Stimulated activated CD4-positive, alpha-beta T cell treated with anti-CD3 and anti-CD28 coated beads, Interleukin-2, amount 100 ng/mL, for 48 hours (primary cell): ENCODE data around the gene DGCR8.

Source experiments
- DNase-seq, 2 donors: peaks; one replicate each; pipeline ENCODE4 v3.0.0-alpha.2; 2020

Gene DGCR8

GRCh38 chr22:20127318-20127868 is 47.4 kb downstream of the DGCR8 start:
- no peak for DNase-seq

DNA sequence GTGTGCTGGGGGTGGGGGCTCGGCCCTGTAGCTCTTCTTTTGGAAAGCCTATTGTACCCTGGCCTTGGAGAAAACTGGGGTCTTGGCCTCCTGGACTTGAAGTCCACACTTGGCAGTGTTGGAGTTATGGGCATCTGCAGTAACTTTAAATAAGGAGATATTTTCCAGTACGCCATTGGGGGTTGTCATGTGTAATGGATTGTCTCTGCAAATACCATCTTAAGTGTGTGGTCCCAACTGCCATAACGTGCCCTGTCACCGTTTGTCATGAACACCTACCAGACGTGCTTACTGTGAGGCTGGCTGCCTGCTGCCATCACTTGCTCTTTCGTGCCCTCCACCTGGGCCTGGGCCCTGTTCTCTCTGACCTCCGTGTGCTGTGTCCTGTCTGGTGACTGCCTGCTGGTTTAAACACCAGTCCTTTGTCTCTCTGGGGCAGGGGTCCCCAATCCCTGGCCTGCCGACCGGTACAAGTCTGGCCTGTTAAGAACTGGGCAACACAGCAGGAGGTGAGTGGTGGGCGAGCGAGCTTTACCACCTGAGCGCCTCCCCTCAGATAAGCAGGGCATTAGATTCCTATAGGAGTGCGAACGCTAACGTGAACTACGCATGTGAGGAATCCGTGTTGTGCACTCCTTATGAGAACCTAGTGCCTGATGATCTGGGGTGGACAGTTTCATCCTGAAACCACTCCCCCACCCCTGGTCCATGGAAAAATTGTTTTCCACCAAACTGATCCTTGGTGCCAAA is 48.0 kb downstream of the DGCR8 start:
- no peak for DNase-seq

DNA sequence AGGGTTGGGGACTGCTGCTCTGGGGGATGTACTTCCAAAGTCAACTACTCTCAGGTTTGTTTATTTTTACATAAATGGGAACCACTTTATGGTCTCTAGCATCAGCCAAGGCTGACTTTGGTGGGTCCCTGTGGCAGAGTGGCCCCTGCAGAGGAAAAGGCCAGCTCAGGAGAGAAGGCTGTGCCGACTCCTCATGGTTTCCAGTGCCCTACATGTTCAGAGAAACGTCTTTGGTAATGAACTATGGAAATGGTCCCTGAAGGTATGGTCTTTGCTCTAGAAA is 48.5 kb downstream of the DGCR8 start:
- no peak for DNase-seq

GRCh38 chr22:20128902-20129746 is 49.1 kb downstream of the DGCR8 start:
- DNase-seq, result peak; percentile 43 to 48

DNA sequence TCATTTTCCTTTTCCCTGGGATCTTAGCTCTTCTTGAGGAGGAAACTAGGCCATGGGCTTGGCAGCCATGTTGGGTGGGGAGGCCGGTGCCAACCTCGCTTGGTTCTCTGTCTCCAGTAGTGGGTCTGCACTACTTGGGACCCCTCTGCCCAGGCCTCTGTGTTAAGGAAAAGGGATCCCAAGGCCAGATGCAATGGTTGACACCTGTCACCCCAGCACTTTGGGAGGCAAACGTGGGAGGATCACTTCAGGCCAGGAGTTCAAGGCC is 49.6 kb downstream of the DGCR8 start:
- DNase-seq, result no peak

DNA sequence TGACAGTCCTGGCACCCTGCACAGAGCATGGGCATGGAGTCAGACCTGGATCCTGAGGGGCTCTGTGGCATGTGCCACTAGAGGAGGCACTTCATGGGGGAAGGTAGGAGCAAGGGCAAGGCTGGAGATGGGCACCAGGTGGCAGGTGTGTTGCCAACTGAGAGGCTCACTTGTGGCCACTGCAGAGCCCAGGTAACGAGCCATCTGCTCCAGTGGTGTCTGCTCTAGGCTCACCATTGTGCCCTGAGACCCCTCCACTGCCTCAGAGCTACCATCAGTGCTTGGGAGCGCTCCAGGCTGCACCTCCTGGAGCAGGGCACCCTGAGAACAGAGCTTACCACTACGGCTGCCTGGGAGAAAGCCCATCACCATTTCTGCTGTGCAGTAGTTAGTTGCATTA is 50.3 kb downstream of the DGCR8 start:
- DNase-seq, result no peak

GRCh38 chr22:20130731-20131596 is 50.9 kb downstream of the DGCR8 start:
- DNase-seq, result peak; percentile 72

DNA sequence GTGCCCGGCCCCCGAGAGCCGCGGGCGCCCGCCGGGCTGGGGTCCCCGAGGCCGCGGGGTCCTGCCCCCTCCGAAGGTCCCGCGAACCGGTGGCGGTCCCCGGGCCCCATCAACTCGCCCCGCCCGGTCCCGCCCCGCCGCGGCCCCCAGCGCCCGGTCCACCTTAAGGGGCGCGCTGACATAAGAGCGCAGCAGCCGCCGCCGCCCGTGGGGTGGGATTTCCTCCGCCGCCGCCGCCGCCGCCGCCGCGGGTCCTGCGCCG is 51.5 kb downstream of the DGCR8 start, which contains the start of gene ZDHHC8:
ZDHHC8 (plus strand) TSS at position 208 of the 262 bp plus-strand sequence. CDS start 144 bp downstream, outside the sequence.
- DNase-seq, result no peak

- no peak for DNase-seq
Measured at GRCh38 chr22:20131859-20132685, 52.0 kb downstream of the DGCR8 start.

- no peak for DNase-seq
Measured at GRCh38 chr22:20132686-20133246, 52.7 kb downstream of the DGCR8 start.

DNA sequence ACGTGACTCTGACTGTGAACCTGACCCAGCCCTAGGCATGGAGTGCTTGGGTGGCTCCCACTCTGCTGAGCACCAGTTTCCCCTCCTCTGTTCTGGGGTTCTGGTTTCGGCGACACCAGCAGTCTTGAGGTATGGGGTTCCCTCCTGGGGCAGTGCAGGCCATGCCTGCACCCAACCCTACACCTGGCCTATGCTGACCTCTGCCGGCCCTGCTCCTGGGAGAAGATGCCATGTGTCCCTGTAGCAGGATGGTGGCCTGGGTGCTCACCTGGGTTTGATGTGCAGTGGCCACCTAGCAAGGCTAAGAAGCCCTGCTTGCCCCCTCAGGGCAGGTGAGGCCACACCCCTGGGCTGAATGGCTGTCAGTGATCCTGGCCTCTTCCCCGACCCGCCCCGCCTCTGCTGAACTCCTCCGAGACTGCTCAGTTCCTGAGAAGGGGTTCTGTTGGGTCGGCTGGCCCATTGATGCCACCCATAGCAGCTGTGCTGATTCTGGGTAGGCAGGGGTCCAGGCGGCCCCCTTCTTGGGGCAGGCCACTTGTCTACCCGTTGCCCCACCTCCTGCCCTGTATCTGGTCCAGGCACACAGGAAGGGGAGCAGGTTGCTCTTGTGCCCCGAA is 54.0 kb downstream of the DGCR8 start:
- DNase-seq, result no peak

DNA sequence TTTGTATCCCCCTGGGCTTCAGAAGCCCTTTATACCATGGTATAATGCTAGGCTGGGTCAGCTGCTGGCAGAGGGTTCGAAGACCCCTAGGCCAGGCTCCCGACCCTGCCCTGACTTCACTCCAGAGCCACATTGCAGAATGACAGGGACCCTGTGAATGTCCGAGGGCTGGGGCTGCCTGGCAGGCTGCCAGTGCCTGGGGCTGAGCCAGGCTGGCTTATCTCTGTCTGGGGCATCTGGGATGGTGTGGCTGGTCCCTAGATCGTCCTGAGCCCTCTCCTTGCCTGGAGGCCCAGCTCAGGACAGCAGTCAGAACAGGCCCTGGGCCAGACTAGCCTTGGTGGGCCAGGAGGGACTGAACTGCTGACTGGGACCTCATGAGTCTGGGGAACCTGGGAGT is 55.2 kb downstream of the DGCR8 start:
- no peak for DNase-seq

- no peak for DNase-seq
Measured at GRCh38 chr22:20135806-20136602, 56.0 kb downstream of the DGCR8 start.

DNA sequence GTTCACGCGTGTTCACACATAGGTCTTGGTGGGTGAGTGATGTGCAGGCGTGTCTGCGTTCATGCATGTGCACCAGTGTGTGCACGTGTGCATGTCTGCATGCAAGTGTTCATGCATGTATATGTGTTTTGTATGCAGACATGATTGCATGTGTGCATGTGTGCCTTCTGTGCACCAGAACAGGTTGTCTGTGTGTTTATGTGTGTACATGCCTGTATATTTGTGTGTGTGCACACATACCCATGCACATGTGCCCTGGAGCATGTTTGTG is 56.5 kb downstream of the DGCR8 start:
- DNase-seq, result no peak

- DNase-seq, result no peak
Measured at GRCh38 chr22:20137113-20137512, 57.1 kb downstream of the DGCR8 start.

DNA sequence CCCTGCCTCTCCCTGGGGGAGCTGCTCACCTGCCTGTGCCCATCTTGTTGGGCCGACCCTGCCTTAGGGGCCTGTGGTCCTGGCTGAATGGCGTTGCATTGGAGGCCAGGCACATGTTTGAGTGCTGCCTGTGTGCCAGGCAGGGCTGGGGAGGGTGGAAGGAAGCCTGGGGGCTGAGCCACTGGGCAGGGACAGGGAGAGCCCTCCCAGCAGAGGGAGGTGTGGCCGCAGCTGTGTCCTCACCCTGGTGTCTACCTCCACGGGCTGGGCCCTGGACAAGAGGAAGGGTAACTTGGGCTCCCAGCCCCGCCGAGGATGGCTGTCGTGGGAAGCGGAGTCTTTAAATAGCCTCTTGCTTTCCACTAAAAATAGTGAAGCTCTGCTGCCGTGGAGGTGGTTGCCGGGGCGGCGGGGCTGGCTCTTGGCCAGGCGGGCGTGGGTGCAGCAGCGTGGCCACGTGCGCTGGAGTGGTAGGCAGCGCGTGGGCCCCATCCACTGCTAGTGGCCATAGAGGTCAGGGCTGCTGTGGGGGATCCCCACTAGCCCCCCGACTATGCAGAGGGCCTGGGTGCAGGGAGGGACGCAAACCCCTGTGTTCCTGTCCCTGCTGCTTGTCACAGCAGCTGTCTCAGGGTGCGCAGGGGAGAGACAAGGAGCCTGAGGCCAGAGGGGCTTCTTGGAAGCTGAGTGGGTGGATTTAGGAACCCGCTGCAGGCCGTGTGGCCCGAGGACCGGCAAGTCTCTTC is 57.8 kb downstream of the DGCR8 start:
- DNase-seq, result no peak

DNA sequence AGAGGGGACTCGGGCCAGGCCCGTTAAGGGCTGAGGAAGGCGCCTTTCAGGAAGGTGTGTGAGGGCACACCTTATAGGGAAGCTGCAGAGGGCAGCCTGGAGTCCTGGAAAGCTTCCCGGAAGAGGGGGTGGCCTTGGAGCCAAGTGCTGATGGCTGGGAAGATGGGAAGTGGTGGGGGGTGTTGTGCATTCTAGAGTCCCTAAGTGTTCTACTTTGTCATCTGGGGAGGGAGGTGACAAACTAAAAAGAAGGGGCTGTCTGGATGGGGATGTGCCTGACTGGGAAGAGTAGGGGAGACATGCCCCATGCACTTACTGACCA is 58.3 kb downstream of the DGCR8 start:
- DNase-seq, result no peak

DNA sequence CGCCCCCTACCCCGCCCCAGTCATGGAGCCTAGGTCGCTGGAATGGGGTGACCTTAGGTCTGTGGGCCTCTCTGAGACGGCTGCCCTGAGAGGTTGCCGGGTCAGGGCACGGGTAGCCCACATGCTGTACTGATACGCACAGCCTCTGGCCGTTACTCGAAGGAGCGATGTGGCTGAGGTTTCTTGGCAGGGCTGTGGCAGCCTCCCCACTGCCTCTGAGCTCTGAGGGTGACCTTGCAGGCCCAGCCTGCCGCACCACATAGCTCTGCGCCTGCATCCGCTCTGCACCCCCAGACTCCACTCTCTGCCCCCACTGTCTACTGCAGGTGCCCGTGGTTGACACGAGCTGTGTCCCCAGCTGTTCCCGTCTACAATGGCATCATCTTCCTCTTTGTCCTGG is 58.8 kb downstream of the DGCR8 start:
- DNase-seq, result no peak

DNA sequence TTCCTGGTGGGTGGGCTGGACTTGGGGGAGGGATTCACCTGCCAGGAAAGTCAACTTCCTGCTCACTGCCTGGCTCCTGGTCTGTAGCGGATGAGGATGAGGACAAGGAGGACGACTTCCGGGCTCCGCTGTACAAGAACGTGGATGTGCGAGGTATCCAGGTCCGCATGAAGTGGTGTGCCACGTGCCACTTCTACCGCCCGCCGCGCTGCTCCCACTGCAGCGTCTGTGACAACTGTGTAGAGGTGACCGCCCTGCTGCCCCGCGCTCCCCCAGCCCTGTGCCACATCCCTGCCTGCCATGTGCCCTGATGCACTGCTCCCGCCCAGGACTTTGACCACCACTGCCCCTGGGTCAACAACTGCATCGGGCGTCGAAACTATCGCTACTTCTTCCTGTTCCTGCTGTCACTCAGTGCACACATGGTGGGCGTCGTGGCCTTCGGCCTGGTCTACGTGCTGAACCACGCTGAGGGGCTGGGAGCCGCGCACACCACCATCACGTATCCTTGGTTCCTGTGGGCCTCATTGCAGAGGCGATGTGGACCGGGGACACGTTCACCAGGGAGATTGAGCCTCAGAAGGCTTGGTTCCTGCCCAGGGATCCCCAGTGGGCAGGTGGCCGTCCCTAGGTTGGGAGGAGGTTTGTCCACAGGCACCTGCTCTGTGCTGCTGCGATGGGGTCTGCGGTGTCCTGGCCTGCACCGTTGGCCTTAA is 59.5 kb downstream of the DGCR8 start:
- DNase-seq, result no peak

GRCh38 chr22:20140107-20140445 is 60.0 kb downstream of the DGCR8 start:
- DNase-seq, result no peak
